Measurements from ENCODE around the gene IL20RA. TPM values are rescaled to one million over a fixed set of nuclear protein-coding genes. Genes with fewer than 3 reads are reported as not detected.

The IL20RA gene
- polyA plus RNA-seq, 5 donors: 2.1 to 3.3 (median 2.7) TPM

GRCh38 chr6:137046871-137047412, 2.2 kb upstream of the IL20RA start:
- no peak for DNase-seq

DNA sequence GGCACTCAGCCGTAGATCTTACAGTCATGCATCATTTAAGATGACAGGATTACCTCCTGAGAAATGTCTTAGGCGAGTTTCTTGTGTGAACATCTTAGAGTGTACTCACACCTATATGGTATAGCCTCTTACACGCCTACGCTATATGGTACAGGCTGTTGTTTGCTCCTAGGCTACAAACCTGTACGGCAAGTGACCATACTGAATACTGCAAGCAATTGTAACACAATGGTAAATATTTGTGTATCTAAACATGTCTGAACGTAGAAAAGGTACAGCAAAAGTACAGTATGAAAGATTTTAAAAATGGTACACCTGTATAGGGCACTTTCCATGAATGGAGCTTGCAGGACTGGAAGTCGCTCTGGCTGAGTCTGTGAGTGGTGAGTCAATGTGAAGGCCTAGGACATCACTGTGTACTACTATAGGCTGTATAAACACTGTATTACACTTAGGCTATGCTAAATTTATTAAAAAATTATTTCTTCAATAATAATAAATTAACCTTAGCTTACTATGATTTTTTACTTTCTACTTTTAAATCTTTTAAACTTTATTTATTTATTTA, 541 bp upstream of the IL20RA start:
- no peak for DNase-seq

- DNase-seq: peak; percentile 55 to 65
Observed at GRCh38 chr6:137043710-137044365, 927 bp downstream of the IL20RA start.

GRCh38 chr6:137040393-137040792, 4.4 kb downstream of the IL20RA start:
- no peak for DNase-seq

- no peak for DNase-seq
Observed at GRCh38 chr6:137039010-137039409, 5.8 kb downstream of the IL20RA start.

DNA sequence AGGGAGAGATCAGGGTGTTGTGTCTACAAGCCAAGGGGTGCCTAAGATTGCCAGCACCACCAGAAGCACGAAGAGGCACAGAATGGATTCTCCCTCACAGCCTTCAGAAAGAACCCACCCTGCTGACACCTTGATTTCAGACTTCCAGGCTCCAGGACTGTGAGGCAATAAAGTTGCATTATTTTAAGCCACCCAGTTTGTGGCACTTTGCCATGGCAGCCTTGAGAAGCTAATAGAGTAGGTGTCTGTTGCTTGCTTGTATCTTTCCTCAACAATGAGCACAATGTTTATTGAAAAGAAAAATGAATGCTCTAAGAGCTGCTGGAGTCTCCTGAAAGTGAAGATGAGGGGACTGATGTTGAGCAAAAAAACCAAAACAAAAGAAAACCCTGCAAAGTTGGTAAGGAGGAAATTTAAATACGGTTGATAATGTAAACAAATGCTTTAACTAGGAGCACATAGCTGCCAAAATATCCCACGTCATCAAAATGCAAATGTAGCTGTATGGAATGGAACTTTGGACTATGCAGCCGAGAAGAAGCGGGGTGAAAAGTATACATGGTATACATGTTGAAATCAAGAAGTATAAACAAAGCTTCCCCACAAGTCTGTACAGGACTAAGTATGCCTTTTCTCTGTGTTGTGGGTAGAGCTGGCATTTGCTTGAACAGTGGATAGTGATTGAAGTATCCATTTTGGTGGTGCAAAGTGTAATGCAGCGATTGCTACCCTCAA, 8.0 kb downstream of the IL20RA start:
- DNase-seq: no peak

- no peak for DNase-seq
Observed at GRCh38 chr6:137033828-137034227, 10.9 kb downstream of the IL20RA start.

GRCh38 chr6:137031122-137031521, 13.6 kb downstream of the IL20RA start:
- no peak for DNase-seq

DNA sequence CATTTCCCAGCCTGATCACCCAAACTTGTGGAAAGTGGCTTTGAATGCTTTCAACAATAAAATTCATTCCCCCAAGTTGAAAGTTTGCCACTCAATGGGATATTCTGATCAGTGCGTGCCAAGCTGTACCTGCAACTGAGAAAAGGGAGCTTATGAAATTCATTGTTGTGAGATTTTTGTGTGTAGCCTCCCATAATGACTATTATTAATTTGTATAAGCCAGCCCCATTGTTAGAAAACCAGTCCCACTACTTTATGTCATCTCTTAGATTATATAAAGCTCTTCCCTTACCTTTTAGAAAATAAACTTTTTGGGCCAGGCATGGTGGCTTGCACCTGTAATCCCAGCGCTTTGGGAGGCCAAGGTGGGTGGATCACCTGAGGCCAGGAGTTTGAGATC, 15.9 kb downstream of the IL20RA start:
- no peak for DNase-seq

GRCh38 chr6:137025786-137026730, 18.7 kb downstream of the IL20RA start:
- DNase-seq: no peak

DNA sequence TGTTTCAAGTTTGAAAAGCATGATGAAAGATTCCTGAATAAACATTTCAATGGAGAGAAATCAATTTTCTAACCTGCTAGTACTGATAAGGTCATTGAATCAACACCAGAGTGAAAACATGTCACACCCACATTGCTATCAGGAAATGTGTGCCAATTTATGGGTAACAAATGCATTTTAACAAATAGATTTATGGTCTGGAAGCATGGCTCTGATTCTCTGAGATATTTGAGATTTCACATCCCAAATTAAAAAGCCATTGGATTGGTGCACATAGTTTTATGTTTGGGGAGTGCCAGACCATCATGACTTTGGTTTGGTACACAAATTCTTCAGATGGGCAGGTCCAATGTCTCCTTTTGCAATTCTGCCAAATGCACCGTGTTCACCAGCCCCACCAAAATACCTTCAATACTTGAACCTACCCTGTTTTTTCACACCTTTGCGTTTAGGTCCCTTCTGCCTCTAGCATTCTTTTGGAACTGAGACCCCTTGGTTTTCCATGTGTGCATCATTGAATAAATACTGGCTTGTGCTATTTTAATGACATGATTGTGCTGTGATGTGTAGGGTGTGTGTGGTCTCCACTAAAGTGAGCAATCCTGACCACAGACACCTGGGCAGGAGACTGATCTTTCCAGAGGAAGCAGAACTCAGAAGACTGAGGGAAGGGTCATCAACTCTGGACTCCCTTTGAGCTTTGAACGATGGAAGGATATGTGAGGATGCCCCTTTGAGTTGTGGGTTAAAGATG, 20.4 kb downstream of the IL20RA start:
- DNase-seq: no peak

DNA sequence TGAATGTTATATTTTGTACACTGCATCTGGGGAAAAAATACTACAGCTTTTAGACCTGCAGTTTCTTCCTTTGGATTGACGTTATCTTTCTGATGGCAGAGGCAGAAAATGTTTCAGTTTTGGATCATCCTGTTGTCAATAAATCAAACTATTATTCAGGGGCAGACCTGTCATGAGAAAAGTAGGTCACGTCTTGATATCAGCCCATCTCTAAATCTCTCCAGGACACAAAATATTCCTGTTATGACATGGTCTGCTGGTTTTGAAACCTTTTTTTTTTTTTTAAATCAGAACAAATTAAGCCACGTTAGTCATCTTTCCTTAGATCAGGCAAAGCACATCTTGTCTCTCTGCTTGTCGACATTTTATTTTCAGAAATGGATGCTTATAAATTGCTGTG, 24.0 kb downstream of the IL20RA start:
- no peak for DNase-seq

DNA sequence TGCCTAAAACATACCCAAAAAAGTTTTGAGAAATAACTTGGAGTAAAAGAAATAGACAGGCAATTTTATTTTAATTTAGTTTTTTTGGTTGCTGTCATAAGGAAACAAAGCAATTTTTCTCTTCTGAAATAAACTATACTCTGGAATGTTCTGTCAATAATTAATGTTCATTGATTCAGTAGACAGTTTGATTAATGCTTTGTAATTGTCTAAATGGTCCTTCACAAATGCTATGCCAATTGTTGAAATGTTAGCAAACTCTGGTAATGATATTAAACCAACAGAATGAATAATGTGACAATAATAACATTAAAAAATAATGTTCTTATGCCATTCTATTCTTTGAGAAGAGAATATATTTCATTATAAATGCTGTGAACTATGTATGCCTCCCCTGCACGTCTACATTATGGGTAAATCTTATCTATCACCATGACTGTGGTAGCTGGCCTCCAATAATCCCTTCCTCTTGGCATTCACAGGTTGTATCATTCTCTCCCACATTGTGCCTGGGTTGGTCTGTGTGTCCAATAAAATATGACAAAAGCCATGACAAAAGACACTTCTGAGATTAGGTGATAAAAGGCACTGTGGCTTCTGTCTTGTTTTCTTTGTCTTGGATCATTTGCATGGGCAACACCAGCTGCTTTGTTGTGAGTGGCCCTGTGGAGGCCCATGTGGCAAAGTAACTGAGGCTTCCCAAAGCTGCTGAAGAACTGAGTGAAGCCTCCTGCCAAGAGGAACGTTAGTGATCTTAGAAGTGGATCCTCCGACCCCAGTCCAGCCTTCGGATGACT, 25.1 kb downstream of the IL20RA start:
- no peak for DNase-seq

DNA sequence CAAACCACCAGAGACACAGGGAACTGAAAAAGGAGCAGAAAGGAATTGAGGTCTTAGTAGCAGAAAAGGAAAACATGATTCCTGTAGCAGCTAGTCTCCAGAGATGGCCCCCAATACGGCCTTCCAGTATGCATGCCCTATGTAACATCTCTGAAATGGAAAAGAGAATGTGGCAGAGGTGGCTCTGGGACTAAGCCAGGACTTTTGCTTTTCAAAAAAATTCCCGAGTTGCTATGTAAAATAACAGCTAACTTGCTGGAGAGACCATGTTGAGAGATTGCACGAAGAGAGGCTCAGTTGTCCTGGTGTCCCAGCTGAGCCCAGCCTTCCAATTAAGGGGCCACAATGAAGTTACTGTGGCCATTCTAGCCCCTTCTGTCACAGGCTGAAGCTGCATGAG, 27.7 kb downstream of the IL20RA start:
- DNase-seq: no peak

DNA sequence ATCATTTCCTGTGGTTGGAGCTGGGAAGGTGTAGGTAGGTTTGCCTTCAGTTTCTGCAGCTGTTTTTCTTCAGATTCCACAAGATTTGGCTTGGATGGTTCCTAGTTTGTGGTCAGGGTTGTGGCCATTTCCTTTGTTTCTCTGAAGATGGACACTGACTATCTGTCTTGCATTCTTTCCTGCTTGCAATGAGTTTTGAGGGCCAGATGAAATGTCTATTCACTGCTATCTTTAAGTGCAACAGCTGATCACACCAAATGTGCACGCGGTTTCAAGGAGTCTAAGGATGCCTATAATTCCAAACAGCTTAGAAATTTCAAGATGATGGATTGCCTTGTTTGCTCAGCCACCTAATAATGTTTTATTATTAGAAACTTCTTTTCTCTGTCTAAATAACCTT, 28.4 kb downstream of the IL20RA start:
- no peak for DNase-seq

DNA sequence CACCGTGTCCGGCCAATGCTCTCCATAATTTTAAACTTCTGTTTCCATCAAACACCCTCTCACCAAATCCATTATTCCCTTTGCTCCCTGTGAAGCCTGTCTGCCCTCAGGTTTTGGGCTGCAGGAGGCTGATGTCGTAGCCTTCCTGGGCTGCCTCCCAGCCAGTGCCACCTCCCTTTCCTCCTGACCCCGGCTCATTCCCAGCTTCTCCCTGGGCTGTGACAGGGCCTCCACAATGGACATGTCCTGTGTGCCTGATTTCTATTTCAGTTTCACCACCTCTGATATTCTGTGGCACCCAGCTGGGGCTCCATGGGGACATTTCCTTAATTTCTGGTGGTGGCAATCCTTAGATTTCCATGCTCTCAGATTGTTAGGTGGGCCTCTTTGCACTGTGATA, 28.8 kb downstream of the IL20RA start:
- DNase-seq: no peak

GRCh38 chr6:137013738-137014602, 30.8 kb downstream of the IL20RA start:
- peak; percentile 32 to 56 for DNase-seq

GRCh38 chr6:137013031-137013430, 31.7 kb downstream of the IL20RA start:
- no peak for DNase-seq

GRCh38 chr6:137011406-137011805, 33.4 kb downstream of the IL20RA start:
- DNase-seq: no peak

All from right lung (tissue), 5 donors.